GM18867 (cell line): Measurements from ENCODE around the gene CLEC17A.
"Not testable (repeated sequence)": the region's sequence is repeated elsewhere in the genome, so short reads cannot be mapped to it uniquely, and the experiment has no call there.

ENCODE experiments used
- ATAC-seq: cut with Tn5 transposase; IDR thresholded peaks from one replicate; pipeline ENCODE4 v1.9.1; 2021; ENCODE audit warnings: mild to moderate bottlenecking, moderate library complexity; ENCODE audit not compliant: unreplicated experiment

The CLEC17A gene, protein sequence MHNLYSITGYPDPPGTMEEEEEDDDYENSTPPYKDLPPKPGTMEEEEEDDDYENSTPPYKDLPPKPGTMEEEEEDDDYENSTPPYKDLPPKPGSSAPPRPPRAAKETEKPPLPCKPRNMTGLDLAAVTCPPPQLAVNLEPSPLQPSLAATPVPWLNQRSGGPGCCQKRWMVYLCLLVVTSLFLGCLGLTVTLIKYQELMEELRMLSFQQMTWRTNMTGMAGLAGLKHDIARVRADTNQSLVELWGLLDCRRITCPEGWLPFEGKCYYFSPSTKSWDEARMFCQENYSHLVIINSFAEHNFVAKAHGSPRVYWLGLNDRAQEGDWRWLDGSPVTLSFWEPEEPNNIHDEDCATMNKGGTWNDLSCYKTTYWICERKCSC

DNA sequence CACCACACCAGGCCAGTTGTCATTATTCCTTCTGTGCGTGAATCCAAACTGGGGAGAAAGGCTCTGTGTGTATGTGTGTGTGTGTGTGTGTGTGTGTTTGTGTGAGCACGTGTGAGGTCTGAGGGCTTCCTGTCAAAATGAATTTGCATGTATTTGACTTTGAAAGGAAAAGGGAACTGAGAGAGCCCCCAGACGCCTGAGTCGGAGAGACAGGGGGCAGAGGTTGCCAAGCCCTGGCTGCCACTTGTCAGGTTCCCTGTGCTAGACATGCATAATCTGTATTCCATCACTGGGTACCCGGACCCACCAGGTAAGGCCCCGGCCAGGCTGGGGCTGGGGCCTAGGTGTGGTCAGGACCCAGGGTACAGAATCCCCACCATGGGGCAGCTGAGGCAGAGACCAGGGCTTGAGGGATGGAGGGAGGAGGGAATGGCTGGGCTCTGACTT, at the start of gene CLEC17A:
CLEC17A (plus strand) TSS at position 191 of the 447 bp plus-strand sequence; CDS start at position 268, 77 bp downstream.
- ATAC-seq, result peak; percentile 55

DNA sequence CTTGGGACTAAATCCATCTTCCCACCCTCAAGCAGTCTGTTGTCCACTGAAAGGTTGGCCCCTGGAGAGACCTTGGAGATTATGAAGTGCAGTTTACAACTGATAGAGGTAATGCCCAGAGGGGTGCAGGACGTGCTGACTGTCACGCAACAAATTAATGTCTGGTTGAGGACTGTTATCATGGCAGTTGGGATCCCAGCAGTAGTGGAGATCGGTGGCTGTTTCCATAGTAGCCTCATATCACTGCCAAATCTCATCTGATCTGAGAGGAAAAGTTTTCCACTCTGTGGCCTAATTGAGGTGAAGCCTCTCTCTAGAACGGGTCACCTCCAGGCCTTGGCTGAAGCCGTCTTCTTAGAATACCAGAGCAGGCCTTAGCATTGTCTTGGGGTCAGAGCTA, 49.4 kb upstream of the CLEC17A start:
- ATAC-seq, result no peak

DNA sequence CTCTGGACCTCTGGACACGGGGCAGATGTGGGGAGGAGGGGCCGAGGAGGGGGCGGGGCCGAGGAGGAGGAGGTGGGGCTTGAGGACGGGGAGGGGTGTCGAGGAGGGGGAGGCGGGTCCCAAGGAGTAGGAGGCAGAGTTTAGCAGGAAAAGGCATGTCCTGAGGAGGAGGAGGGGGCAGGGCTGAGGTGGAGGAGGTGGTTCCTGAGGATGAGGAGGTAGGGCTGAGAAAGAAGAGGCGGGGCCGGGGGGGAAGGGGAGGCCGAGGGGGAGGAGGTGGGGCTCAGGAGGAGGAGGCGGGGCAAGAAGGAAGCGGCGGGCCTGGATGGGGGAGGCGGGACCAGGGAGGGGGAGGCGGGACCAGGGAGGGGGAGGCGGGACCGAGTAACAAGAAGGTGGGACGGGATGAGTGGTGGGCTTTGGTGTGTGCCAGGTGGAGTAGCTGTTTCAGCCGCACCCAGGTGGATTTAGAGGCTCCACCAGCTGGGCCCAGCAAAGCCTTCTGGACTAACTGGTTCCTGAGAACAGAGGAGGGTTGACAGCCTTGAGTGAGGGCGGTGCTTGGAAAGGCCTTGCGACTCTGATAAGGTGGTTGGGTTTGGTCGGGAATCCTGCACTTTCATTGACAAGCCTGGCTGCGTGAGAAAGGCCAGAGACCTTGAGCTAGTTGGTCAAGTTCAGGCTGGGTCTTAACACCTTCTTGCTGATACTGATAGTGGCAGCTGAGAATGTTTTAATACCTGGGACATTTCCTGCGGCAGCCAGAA, 45.8 kb upstream of the CLEC17A start:
- no peak for ATAC-seq

DNA sequence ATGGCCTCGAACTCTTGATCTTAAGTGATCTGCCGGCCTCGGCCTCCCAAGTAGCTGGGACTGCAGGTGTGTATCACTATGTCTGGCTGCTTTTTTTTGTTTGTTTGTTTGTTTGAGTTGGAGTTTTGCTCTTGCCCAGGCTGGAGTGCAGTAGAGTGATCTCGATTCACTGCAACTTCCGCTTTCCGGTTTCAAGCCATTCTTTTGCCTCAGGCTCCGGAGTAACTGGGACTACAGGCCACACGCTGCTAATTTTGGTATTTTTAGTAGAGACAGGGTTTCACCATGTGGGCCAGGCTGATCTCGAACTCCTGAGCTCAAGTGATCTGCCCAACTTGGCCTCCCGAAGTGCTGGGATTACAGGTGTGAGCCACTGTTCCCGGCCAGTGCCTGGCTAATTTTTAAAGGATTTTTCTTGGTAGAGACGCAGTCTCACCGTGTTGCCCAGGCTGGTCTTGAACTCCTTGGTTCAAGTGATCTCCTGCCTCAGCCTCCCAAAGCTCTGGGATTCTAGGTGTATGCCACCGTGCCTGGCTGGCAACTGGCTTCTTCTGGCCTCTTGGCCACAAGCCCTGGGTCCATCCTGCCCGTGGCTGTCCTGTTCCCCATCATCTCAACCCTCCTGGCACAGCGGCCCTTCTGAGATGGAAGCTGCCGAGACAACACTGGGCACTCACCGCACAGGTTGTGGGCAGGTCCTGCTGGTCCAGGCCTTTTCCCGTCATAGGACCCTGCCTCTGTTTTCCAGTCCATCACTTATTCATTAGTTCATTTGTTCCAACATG, 42.0 kb upstream of the CLEC17A start:
- ATAC-seq, result no peak

DNA sequence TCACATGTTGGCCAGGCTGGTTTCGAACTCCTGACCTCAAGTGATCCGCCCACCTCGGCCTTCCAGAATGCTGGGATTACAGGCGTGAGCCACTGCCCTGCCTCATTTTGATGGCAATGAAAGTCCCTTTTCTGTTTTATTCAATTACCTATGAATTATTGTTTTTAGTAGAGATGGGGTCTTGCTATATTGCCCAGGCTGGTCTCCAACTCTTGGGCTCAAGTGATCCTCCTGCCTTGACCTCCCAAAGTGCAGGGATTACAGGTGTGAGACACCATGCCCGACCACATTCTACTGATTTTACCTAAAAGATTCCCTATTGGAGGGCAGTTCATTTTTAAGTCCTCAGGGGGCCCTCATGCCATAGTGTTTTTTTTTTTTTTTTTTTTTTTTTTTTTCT, 40.9 kb upstream of the CLEC17A start:
- not testable (repeated sequence) for ATAC-seq

DNA sequence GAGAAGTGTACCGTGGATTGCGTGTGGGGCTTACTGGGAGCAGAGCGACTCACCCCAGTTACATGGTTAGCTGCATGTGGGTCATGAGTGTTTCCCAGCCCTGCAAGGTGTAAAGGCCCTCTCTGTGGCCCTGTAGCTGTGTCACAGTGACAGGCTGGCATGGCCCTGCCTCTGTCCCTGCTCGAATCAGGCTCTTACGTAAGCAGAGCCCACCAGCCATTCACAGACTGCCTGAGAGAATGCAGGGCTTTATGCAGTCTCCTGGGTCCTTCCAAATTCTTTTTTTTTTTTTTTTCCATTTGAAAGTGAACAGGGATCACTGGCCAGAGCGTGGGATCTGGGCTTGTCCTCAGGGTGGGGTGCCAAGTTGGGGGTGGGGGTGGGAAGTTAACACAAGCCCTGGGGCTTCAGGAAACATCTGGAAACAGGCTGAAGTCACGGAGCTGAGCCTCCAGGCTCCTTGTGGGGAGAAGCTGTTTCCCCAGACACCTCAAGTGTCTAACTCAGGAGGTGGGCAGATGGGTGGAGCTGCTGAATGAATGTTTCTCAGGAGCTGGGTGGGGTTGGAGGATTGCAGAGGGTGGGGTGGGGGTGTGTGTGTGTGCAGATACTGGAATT, 40.1 kb upstream of the CLEC17A start:
- ATAC-seq, result no peak

DNA sequence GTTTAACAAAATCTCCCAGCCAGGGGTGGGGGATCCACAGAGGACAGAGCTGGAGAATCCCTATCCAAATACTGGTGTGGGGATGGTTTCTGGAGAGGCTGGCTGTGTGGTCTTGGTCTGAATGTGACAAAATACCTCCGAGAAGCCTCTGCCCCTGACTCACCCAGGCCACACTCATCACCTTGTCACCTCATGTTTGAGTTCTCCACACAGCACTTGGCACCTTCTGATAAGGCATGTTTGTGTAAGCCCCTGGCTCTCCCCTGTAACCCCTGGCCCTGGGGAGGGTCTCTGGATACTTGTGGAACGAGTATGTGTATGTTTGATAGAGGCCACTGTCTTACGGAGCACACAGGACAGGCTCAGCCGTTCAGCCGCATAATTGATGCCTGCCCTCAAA, 38.8 kb upstream of the CLEC17A start:
- no peak for ATAC-seq

DNA sequence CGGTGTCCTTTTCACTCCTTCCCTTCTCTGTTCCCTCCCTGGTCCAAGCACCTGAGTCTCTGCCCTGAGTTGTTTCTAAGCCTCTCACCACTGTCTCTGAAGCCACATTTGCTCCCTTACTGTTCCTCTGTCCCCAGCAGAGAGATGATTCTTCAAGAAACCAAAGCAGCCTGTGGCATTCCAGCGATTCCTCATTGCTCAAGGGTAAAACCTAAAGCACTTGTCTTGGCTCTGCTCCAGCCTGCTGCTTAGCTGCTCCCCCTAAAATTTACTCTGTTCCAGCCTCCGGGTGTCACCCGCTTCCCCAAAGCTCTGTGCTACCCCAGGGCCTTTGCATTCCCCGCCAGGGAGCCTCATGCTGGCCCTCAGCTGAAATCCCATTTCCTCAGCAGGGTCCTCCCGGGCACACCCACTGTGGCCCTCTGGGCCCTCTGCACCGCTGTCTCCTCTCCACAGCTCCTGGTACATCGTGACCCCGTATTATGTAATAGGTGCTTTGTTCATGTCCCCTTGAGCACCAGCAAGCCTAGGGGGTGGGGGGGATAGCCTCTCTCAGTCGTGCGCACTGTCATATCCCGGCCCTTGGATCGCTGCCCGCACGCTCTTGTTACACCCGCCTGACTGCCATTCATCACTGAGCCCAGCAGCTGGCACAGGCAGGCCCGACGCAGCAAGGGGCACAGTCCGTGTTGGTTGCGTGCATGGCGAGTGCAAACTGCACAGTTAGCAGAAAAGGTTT, 37.7 kb upstream of the CLEC17A start:
- no peak for ATAC-seq

DNA sequence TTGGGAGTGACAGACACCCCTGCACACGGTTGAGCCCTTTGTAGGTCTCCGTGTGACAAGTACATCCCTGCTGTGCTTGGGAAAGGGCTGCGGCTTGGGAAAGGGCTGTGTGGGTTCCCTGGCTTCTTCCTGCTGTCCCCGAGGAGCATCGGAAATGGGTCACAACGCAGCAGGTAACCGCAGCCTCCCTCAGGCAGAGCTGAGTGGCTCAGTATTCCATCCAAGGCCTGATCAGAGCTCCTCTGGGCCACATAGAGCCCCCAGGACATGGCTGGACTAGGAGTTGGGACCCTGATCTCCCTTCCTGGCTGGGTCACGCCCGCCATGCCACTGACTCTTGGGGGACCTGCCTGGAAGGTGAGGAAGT, 37.2 kb upstream of the CLEC17A start:
- ATAC-seq, result no peak

DNA sequence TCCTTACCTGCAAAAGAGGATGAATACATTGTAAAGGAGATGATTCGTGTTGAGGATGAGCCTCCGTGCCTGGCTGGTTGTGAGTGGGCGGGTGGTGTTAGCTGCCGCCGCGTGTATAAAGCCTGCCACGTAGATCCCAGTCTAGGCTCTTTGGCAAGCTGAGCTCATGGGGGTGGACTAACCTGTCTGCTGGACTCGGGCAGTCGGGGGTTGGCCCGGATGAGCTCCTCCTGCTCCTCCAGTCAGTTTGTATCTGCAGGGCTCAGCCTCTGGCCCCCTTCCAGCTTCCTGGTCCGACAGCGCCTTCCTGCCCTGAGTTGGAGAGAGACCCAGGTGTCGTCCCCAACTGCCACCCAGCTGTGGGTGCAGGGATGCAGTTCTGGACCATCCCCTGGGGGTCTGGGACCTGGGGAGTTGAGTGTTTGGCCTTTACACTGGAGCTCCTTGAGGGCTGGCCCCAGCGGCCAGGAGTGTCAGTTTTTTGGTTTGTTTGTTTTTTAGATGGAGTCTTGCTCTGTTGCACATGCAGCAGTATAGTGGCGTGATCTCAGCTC, 32.6 kb upstream of the CLEC17A start:
- ATAC-seq, result no peak

DNA sequence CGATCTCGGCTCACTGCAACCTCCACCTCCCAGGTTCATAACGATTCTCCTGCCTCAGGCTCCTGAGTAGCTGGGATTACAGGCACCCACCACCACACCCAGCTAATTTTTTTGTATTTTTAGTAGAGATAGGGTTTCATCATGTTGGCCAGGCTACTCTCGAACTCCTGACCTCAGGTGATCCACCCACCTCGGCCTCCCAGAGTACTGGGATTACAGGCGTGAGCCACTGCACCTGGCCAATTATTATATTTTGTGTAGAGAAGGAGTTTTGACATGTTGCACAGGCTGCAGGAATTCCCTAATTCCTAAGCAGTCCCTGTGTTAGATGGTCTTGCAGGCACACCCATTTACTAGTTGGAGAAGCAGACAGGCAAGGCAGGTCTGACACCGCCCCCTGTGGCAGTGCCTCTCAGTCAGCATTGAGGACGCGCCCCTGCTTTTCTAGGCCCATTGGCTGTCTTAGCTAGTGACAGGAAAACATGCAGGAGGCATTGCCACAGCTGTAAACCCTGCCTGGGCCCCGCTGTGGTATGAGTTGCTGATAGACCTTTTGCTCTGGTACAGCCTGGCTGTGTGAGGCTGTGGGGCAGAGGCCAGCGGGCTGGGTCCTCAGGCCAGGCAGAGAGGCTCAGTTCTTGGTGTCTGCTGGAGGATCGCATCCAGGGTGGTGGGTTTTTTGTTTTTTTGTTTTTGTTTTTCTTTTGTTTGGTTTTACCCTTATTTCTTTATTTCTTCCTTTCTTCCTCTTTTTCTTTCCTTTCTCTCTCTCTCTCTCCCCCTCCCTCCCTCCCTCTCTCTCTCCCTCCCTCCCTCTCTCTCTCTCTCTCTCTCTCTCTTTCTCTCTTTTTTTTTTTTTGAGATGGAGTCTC, 31.5 kb upstream of the CLEC17A start:
- ATAC-seq, result not testable (repeated sequence)

DNA sequence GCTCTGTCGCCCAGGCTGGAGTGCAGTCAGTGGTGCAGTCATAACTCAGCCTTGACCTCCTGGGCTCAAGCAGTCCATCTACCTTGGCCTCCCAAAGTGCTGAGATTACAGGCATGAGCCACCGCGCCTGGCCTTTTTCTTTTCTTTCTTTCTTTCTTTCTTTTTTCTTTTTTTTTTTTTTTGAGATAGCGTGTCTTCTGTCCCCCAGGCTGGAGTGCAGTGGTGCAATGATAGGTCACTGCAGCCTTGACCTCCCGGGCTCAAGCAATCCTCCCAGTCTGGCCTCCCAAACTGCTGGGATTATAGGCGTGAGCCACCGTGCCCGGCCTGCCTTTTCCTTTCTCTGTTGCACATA, 30.9 kb upstream of the CLEC17A start:
- not testable (repeated sequence) for ATAC-seq

DNA sequence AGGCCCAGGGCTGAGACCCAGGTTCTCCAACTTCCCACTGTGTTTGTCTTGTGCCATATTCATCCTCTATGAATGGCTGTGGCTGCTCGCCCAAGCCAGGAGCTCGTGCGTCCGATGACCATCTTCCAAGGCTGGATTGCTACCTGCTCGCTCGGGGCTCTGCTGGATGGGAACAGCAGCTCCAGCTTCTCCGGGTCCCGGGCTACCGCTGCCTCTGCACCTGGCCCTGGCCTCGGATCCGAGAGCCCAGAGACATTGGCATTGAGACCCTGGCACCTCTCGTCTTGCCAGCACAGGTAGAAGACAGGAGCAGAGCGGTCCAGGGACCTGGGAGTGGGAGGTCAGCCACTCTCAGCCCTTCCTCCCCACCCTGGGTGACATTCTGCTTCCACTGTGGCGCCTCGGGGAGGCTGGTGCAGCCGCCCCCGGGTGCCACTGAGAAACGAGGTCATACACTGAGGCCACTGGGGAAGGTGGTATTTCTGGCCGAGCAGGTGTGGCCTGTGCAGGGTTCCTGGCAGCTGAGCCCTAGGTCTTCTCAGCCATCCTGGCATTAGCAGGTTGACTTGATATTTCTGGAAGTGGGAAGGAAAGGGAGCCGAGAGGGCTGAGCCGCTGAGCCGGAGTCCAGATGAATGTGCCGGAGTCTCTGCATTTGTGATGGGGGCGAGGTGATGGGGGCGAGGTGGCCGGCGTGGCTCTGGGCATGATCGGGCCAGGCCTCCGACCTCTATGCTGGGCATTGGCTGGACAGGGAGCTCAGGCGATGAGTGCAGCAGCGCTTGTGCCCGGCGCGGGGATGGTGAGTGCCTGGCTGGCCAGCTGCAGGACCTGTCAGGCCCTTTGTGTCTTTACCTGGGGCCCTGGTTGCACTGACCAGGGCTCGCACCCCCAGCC, 29.6 kb upstream of the CLEC17A start:
- no peak for ATAC-seq

DNA sequence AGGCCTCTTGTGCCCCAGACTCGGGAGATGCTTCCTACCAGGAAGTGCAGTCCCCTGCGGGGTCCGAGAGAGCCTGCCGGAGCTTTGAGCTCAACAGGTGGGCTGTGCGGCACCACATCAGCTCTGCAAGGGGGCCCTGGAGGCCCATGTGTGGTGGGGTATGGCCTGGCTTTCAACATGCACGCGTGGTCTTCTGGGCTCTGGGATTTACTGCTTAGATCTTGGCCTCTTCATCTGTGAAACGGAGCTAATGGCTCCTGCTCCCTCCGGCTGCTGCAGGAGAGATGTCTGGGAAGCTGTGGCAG, 29.0 kb upstream of the CLEC17A start:
- no peak for ATAC-seq

DNA sequence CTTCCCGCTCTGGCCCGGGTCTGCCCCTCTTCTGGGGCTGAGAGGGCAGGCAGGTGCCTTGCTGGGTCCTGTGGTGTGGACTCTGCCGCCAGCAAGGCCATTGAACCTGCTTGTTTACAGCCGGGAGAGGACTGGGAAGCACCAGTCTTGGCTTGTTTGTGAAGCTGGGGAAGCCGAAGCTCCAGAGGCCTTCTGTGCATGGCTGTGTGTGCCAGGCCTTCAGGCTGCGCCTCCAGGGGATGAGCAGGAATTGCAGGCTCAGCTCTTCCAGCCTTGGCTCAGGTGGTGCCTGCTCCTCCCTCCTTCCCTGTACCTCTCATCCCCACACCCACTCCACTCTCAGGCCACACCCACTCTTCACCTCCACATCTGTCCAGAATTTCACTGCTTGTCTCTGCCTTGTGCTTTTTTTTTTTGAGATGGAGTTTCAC, 28.5 kb upstream of the CLEC17A start:
- ATAC-seq, result no peak

DNA sequence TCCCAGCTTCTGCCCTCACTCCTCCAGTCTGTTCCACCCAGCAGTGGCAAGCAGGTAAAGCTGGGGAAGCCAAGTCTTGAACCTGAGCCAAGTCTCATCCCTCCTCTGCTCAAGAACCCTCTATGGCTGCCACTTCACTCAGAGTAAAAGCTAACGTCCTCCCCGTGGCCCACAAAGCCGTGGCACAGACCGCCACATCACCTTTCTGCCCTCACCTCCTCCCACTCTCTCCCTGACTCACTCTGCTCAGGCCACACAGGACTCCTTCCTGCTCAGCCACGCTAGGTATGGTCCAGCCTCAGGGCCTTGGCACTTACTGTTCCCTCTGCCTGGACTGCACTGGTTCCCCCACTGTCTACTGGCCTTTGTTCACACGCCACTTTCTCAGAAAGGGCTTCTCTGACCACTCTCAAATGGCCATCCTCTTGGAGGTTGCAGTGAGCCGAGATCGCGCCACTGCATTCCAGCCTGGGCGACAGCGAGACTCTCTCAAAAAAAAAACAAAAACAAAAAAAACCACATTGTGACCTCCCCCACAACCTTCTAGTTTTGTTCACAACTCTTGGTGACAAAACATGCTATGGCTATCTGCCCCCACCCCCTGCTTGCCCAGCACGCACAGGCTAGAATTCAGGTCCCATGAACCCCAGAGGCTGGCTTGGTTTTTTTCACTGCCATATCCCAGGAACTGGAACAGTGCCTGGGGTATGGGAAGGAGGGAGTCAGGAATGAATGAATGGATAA, 26.8 kb upstream of the CLEC17A start:
- ATAC-seq, result no peak

DNA sequence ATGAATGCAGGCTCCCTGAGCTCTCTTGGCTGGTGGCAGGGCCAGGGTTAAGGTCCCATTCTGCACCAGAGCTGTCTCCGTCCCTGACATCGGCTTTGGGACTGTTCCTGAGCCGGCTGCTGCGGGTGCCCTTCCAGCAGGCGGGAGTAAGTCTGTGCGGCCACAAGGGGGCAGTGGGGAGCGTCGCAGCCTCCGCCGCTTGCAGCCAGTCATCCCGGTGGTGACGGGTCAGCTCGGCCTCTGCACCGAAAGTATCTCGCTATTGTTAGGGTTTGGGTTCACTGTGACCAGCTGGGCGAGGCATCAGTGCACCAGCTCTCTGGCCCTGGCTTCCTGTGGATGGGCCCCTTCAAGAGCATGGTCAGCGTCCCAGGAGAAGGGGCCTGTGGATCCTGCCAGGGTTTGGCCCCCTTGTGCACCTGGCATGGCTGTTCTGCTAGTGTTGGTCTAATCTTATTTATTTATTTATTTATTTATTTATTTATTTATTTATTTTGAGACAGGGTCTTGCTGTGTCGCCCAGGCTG, 26.2 kb upstream of the CLEC17A start:
- no peak for ATAC-seq
